PC-3 (cell line): Measurements from ENCODE around the gene LEKR1.

Experiments used
- CTCF ChIP-seq: fragments of 300-600 bp; sonication (generic); conservative IDR thresholded peaks from 2 replicates; pipeline ENCODE4 v1.5.1; 2017; ENCODE audit warnings: antibody characterized with exemption, low read depth, mild to moderate bottlenecking, low read length
- EZH2 ChIP-seq: fragments of 300-600 bp; sonication (generic); IDR thresholded peaks from one replicate; pipeline ENCODE4 v1.6.1; 2017; ENCODE audit warnings: antibody characterized with exemption, mild to moderate bottlenecking, low read length; ENCODE audit not compliant: unreplicated experiment
- EZH2phosphoT487 ChIP-seq: fragments of 300-600 bp; sonication (generic); IDR thresholded peaks from 2 replicates; pipeline ENCODE4 v1.6.1; 2018; ENCODE audit warnings: mild to moderate bottlenecking, antibody characterized with exemption, low read length, borderline replicate concordance

- TF ChIP-seq CTCF (no peak), EZH2phosphoT487 (no peak), EZH2 (no peak)
Measured at GRCh38 chr3:156788846-156789245, 37.3 kb upstream of the LEKR1 start.
